EH (cell line): ENCODE results near the gene AKAP13.

Experiments used
- DNase-seq: peaks from one replicate; pipeline ENCODE4 v3.0.0-alpha.2; 2015; ENCODE audit warnings: low read depth

The AKAP13 gene

GRCh38 chr15:85672332-85673084 lies 292.1 kb downstream of the AKAP13 start:
- peak; percentile 57 for DNase-seq

DNA sequence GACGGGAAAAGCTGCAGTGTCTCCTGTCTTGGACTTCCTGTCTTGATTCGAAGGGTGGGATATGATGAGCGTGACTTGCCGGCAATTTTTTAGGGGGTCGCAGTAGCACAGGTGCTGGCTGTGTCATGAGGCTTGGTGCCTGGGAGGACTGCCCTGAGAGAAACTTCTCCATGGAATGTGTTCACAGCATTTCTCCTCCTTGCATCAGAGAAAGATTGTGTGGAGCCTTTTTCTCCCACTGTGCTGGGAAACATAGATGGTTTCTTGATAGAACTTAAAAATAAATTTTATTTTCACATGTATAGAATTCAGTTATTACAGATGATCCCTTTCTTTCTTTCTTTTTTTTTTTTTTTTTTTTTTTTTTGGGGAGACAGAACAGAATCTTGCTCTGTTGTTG lies 292.9 kb downstream of the AKAP13 start:
- peak; percentile 25 for DNase-seq

DNA sequence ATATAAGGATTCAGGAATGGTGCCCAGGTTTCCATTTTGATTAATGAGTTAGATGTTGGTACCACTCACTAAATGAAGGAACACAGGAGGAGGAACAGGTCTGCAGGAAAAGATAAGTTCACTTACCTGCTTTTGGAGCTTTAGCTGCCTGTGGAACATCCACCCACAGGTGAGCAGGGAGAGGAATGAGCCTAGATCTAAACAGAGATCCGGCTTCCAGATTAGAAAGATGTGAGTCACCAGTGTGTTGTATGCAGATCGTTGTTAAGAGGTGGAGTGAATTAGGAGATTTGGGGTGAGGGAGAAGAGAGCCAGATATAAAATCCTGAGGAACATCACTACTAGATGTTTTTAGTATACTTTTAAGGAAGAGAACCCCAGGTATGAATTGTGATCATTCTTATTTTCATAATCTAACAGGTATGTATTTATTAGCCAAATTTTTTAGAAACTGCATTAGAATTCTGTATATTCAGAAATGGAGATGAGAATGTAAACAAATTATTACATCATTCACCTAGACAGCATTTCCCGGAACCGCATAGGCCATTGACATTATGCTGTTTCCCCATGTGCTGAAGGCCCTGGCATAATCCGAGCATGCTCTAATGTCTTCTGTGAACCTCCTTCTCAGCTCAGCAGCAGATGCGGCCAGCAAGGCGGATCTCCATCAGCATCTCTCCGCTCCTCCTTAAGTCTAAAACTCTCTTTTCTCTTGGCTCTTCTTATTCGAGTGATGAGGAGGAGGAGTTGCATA lies 296.1 kb downstream of the AKAP13 start:
- no peak for DNase-seq

DNA sequence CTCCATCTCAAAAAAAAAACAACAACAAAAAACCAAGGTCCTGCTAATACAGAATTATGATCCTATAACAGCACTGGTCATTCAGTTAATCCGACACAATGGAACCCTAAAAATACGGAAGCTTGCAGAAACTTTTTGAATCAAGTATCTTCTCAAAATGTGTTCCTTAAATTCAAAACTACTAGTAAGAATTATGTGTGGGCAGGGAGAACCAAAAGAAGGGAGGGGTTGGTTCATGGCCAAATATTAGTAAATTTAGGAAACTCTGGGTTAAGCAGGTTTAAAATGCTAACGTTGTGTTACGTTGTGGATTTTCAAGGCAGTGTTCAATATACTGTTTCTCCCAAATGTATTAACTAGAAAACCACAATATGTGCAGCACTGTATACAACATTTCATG lies 298.8 kb downstream of the AKAP13 start:
- DNase-seq, result no peak

DNA sequence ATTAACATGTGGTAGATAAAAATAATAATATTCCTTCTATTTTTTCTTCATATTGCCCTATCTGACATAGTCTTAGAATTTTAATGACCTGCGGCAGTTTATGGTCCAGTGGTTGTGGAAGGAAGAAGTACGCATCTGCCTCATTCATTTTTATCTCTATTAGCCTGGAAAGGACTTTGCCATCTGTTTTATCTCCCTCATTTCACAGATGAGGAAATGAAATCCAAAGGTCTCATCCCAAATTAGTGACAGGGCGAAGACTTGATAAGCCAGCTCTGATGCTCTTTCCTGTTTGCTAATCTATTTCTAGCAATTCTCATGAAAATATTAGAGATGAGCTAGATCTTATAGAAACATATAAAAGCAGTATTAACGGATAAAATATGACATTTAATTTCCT lies 301.0 kb downstream of the AKAP13 start:
- no peak for DNase-seq

DNA sequence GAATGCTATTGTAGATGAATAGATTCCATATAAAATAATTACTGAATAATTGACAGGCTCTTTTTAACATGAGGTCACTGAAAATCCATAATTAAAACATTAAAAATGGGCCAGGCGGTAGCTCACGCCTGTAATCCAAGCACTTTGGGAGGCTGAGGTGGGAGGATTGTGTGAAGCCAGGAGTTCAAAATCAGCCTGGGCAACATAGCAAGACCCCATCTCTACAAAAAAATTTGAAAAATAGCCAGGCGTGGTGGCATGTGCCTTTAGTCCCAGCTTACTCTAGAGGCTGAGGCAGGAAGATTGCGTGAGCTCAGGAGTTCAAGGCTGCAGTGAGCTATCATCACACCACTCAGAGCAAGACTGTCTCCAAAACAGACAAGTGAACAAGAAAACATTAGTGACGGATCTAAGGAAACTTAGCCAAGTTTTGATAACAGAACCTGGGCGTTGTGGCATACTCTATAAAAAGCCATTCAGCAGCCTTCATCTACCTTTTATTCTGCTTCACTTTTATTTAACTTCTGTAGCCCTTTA lies 303.8 kb downstream of the AKAP13 start:
- DNase-seq, result no peak

DNA sequence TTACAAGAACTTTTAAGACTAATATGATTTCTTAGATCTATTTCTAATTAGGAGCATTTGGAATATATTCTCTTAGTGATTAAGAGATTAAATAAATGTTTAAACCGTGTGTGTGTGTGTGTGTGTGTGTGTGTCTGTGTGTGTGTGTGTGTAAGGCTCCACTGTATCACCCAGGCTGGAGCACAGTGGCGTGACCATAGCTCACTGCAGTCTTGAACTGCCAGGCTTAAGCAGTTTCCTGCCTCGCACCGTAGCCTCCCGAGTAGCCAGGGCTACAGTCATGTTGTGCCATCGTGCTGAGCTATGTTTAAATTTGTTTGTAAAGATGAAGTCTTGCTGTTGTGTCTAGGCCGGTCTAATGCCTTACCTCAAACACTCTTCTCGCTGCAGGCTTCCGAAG lies 305.0 kb downstream of the AKAP13 start:
- no peak for DNase-seq

DNA sequence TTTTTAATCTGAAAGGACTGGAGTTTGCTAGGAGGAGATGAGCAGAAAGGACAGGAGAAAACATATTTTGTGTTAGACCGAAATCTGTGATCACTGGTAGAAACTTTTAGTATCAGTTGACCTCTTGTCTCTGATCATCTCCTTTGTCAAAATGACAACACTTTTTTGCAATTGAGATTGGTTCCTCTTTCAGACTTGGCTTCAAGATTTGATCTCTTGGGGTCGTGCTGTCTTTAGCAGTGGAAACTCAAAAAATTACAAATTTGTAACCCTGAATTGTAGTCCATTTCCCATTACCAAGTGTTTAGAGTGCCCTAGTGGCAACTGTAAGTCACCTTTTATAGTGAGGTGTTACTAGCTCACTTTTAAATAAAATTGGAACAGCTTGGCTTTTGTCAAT lies 306.9 kb downstream of the AKAP13 start:
- no peak for DNase-seq

DNA sequence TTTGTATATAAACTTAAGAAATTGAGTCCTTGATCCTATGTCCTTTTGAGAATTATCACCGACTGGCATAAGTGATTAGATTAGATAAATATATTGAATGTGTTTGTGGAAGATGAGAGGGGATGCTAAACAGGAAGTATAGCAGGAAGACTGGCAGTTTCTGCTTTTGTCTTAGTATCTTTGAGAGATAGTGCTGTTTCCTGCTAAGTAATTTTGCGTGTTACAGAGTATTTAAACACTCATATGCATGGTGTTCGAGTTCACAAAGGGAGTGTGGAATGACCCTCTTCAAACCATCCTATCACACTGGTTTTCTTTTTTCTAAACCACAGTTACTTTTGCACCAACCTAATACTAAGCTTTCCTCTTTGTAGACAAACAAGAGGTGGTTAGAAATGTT lies 308.3 kb downstream of the AKAP13 start:
- no peak for DNase-seq

- peak; percentile 38 for DNase-seq
Measured at GRCh38 chr15:85689729-85690128, 309.3 kb downstream of the AKAP13 start.

DNA sequence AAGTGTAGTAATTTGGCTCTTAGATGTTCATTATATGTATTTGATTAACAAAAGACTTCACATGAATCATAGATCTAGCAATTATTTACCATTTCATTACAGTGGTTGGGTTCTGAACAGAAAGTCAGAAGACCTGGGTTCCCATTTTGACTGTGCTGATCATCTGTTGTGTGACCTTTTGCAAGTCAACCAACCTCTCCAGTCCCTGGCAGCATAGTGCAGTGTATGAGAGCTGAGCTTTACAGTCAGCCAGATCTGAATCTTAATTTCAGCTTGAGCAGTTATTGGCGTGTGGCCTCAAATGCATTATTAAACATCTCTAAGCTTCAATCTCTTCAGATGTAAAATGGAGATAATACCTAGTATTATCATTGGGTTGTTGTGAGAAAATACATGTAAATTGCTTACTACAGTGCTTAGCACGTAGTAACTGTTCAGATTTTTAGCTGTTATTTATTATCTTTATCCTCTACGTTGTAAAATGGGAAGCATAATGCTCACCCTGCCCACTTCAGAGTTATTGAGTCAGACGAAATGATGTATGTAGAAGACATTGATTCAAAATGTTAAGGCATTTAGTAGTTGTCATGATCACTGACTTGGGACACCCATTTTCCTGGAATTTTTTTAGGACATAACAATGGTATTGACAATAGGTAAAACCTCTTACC lies 310.3 kb downstream of the AKAP13 start:
- DNase-seq, result no peak

GRCh38 chr15:85691350-85692240 lies 311.2 kb downstream of the AKAP13 start:
- peak; percentile 9 for DNase-seq

- DNase-seq, result no peak
Measured at GRCh38 chr15:85692321-85692720, 311.9 kb downstream of the AKAP13 start.

- no peak for DNase-seq
Measured at GRCh38 chr15:85692873-85693272, 312.5 kb downstream of the AKAP13 start.

DNA sequence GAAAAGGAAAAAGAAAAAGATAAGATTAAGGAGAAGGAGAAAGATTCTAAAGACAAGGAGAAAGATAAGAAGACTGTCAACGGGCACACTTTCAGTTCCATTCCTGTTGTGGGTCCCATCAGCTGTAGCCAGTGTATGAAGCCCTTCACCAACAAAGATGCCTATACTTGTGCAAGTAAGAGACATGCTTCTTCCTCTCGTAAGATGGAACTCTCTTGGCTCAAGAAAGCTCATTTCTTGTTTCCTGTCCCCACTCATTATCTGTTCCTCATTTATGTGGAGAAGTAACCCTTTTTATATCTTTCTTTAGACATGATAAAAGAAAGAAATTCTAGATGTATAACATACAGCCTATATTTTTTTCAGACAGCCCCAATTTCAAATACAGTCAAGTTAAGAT lies 312.9 kb downstream of the AKAP13 start:
- DNase-seq, result no peak

GRCh38 chr15:85694091-85694490 lies 313.7 kb downstream of the AKAP13 start:
- no peak for DNase-seq

DNA sequence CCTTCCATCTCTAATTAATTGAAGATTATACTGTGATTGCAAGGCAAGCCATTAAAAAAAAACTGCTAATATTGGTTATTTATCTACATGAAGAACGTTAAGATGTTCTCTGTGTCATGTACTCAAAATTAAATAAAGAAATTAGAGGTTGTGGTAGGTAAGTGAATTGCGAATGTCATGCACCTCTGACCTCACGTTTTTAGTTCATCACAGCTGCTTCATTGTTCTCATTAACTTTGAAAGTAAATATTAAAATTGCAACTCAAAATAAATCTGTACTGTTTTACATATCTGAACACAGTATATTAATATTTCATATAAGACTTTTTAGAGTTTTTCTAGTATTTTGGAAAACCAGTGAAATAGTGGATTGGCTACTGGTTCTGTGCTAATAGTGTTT lies 320.4 kb downstream of the AKAP13 start:
- no peak for DNase-seq

DNA sequence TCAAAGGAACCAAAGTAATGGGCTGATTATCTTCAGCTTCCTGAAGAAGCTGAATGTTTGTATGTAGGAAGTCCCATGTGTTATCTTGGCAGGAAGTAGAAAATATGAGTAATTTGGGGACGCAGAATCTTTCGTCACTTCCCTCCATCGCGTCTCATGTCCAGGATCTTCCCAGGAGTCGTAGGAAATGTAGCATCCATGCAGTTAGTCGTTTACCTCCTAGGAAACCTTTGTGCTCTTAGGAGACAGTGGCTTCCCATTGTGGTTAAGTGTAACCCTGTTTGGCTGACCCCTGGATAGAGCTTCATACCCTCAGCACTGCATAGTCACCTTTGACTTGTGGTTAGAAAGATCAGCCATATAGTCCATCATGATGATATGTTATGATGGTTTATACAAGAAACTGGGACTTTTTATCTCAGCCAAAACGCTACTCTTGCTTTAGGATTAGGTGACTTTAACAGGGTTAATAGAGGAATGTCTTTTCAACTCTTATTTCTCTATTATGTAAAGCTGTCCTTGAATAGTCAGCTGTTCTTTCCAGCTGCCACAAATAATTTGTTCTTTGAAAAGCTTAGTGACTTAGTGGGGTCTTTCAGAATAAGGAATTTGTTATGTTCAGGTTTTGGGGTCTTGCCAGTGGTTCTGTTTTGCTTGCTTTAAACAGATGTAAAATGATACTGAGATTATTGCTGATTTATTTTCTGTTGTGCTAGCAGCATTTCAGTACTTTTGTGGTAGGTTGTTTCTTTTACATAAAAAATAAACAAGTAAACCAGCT lies 322.1 kb downstream of the AKAP13 start:
- DNase-seq, result no peak

- no peak for DNase-seq
Measured at GRCh38 chr15:85704066-85704465, 323.7 kb downstream of the AKAP13 start.

DNA sequence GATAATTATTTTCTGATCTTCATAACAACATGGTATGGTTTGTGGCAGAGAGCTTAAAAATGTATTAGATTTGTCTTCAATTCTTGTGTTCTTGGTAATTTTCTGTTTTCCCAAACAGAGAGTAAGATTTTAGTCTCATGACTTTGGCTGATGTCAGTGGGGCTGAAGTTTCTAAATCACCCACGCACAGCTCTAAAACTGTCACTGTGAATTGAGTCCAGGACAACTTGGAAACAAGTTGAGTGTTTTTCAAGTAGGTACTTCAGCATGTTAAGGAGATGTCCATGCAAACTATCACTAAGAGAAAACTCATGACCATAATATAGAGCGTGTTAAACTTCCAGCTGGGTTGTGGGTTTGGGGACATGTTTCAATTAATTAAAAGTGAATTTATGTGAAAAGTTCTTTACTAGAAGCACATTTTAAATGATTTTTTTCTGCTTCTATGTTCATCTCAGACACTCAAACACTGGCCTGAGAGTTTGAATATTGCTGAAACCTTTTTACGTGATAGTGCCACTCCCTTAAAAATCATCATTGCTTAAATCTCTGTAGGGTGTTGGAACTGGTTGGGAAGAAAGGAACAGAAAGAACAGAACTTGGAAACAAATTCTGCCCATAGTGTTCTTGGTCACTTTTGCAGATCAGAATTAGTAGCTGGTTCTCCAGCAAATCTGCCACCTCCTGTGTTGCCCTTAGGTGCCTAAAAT lies 324.5 kb downstream of the AKAP13 start:
- no peak for DNase-seq
